Mammary microvascular endothelial cell (primary cell): ENCODE measurements around the gene ZXDA. TPM values are rescaled to one million over a fixed set of nuclear protein-coding genes. Genes with fewer than 3 reads are reported as not detected.

ENCODE experiments used
- total RNA-seq: library from RNA; depleted of rRNA; stranded (reverse); fragments of >200 nt; gene quantifications from 2 replicates; pipeline ENCODE4 v1.2.3, GENCODE V29; 2015

Gene ZXDA, protein sequence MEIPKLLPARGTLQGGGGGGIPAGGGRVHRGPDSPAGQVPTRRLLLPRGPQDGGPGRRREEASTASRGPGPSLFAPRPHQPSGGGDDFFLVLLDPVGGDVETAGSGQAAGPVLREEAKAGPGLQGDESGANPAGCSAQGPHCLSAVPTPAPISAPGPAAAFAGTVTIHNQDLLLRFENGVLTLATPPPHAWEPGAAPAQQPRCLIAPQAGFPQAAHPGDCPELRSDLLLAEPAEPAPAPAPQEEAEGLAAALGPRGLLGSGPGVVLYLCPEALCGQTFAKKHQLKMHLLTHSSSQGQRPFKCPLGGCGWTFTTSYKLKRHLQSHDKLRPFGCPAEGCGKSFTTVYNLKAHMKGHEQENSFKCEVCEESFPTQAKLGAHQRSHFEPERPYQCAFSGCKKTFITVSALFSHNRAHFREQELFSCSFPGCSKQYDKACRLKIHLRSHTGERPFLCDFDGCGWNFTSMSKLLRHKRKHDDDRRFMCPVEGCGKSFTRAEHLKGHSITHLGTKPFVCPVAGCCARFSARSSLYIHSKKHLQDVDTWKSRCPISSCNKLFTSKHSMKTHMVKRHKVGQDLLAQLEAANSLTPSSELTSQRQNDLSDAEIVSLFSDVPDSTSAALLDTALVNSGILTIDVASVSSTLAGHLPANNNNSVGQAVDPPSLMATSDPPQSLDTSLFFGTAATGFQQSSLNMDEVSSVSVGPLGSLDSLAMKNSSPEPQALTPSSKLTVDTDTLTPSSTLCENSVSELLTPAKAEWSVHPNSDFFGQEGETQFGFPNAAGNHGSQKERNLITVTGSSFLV
- total RNA-seq = 4.5 and 4.9 TPM in 2 replicates

DNA sequence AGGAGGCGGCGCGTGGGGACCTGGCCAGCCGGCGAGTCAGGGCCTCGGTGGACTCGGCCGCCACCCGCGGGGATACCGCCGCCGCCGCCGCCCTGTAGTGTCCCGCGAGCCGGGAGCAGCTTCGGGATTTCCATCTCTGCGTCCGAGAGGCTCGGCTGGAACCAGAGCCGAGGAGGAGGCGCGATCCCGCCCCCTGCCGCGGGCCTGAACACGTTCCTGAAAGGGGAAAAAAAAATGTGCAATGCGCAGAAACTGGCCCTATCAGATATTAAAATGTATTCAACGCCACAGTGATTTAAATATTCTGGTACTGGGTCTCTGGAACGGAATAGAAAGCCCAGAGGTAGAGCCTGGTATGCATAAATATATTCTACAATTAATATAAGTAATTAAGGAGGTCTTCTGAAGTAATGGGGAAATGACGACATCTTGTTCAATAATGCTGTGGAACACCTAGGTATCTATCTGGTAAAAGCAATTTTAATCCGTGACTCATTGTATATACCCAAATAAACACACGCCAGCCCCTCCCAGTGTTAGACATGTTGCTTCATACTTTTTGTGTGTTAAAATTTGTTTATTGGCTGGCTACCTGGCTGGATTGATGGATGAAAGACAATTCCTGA lies at the start of gene ZXDA:
TSS of gene ZXDA (minus strand) at position 172 of the 626 bp plus-strand sequence. CDS start at position 134, 38 bp downstream.

Other genes with a start within 250 kb of the ZXDA start
- gene NLRP2B, start 230.2 kb downstream of the ZXDA start, total RNA-seq = not detected in 2 replicates